Activated T-cell treated with anti-CD3 and anti-CD28 coated beads, Interleukin-2, amount 50 U/mL, for 24 hours (primary cell): ENCODE measurements around the gene RAB5B.
"Not testable (repeated sequence)": the region's sequence is repeated elsewhere in the genome, so short reads cannot be mapped to it uniquely, and the experiment has no call there.

Source experiments
- DNase-seq: peaks from one replicate; pipeline ENCODE4 v3.0.0-alpha.2; 2020
- H3K27ac Mint-ChIP-seq: 2 replicates; pipeline ENCODE4 v1.8.0; 2020; ENCODE audit warnings: mild to moderate bottlenecking, mixed read lengths
- H3K27me3 Mint-ChIP-seq: 2 replicates; pipeline ENCODE4 v1.8.0; 2020; ENCODE audit warnings: mixed read lengths
- H3K36me3 Mint-ChIP-seq: 2 replicates; pipeline ENCODE4 v1.8.0; 2020; ENCODE audit warnings: low read depth, mixed read lengths
- H3K4me1 Mint-ChIP-seq: 2 replicates; pipeline ENCODE4 v1.8.0; 2020; ENCODE audit warnings: low read depth, mixed read lengths
- H3K4me3 Mint-ChIP-seq: 2 replicates; pipeline ENCODE4 v1.8.0; 2020; ENCODE audit warnings: mild to moderate bottlenecking, moderate library complexity, mixed read lengths
- H3K9me3 Mint-ChIP-seq: 2 replicates; pipeline ENCODE4 v1.8.0; 2020; ENCODE audit warnings: mixed read lengths

RAB5B gene

GRCh38 chr12:55984861-55985260, 11.0 kb downstream of the RAB5B start:
- no peak for DNase-seq
- peaks cover 61% of the 10 kb centered on the region for H3K36me3 Mint-ChIP-seq
- no peak overlapping the region for H3K4me3 Mint-ChIP-seq
- no peaks in the 10 kb centered on the region for H3K27me3 Mint-ChIP-seq
- H3K27ac Mint-ChIP-seq: no peak overlapping the region
- H3K9me3 Mint-ChIP-seq: no peaks in the 10 kb centered on the region
- peaks cover 15% of the 10 kb centered on the region for H3K4me1 Mint-ChIP-seq

GRCh38 chr12:55985341-55985740, 11.5 kb downstream of the RAB5B start:
- Mint-ChIP-seq H3K4me3 (no peak overlapping the region), H3K4me1 (peaks cover 12% of the 10 kb centered on the region), H3K27ac (peak overlapping the region; percentile 14), H3K9me3 (no peaks in the 10 kb centered on the region), H3K36me3 (peaks cover 64% of the 10 kb centered on the region), H3K27me3 (no peaks in the 10 kb centered on the region)
- DNase-seq: no peak

GRCh38 chr12:55985976-55986375, 12.1 kb downstream of the RAB5B start:
- Mint-ChIP-seq H3K36me3 (peaks cover 64% of the 10 kb centered on the region), H3K27ac (peak overlapping the region; percentile 18), H3K4me1 (peaks cover 12% of the 10 kb centered on the region)
- H3K9me3 Mint-ChIP-seq, H3K27me3 Mint-ChIP-seq, H3K4me3 Mint-ChIP-seq: not testable (repeated sequence)
- DNase-seq: peak; percentile 9

GRCh38 chr12:55991110-55991509, 17.2 kb downstream of the RAB5B start:
- Mint-ChIP-seq H3K27ac (no peak overlapping the region), H3K36me3 (peaks cover 83% of the 10 kb centered on the region), H3K27me3 (no peaks in the 10 kb centered on the region), H3K4me3 (no peak overlapping the region), H3K4me1 (peaks cover 6% of the 10 kb centered on the region), H3K9me3 (no peaks in the 10 kb centered on the region)
- no peak for DNase-seq

- Mint-ChIP-seq H3K4me1 (peaks cover 16% of the 10 kb centered on the region), H3K9me3 (no peaks in the 10 kb centered on the region), H3K27me3 (peaks cover 13% of the 10 kb centered on the region), H3K27ac (peak overlapping the region; percentile 45), H3K4me3 (no peak overlapping the region), H3K36me3 (peaks cover 65% of the 10 kb centered on the region)
- DNase-seq: no peak
Measured at GRCh38 chr12:55993230-55993853, 19.5 kb downstream of the RAB5B start.

- H3K9me3 Mint-ChIP-seq: no peaks in the 10 kb centered on the region
- no peak overlapping the region for H3K4me3 Mint-ChIP-seq
- H3K27ac Mint-ChIP-seq: peak overlapping the region; percentile 29
- H3K27me3 Mint-ChIP-seq: peaks cover 13% of the 10 kb centered on the region
- peaks cover 22% of the 10 kb centered on the region for H3K4me1 Mint-ChIP-seq
- H3K36me3 Mint-ChIP-seq: peaks cover 48% of the 10 kb centered on the region
- DNase-seq: no peak
Measured at GRCh38 chr12:55995366-55995765, 21.5 kb downstream of the RAB5B start.

GRCh38 chr12:55996201-55996714, 22.4 kb downstream of the RAB5B start:
- DNase-seq: peak; percentile 52
- Mint-ChIP-seq H3K36me3 (peaks cover 39% of the 10 kb centered on the region), H3K27me3 (peaks cover 13% of the 10 kb centered on the region), H3K27ac (peak overlapping the region; percentile 66), H3K4me1 (peaks cover 22% of the 10 kb centered on the region), H3K9me3 (no peaks in the 10 kb centered on the region), H3K4me3 (peak overlapping the region; percentile 73)

GRCh38 chr12:55996715-55997534, 23.0 kb downstream of the RAB5B start, which contains the start of gene SUOX:
TSS of gene SUOX (plus strand) at chr12:55997276. CDS start at chr12:56002222, 4,946 bp downstream.
- Mint-ChIP-seq H3K4me3 (peak within 1 kb of the TSS; percentile 73), H3K9me3 (no peaks in the 10 kb centered on the region), H3K4me1 (peaks cover 22% of the 10 kb centered on the region), H3K27me3 (peaks cover 13% of the 10 kb centered on the region), H3K27ac (peak within 1 kb of the TSS; percentile 66), H3K36me3 (peaks cover 32% of the 10 kb centered on the region)
- peak; percentile 44 for DNase-seq

- DNase-seq: no peak
- no peaks in the 10 kb centered on the region for H3K9me3 Mint-ChIP-seq
- H3K36me3 Mint-ChIP-seq: peaks cover 27% of the 10 kb centered on the region
- peaks cover 22% of the 10 kb centered on the region for H3K4me1 Mint-ChIP-seq
- H3K27ac Mint-ChIP-seq: peak overlapping the region; percentile 57
- peak overlapping the region; percentile 73 for H3K4me3 Mint-ChIP-seq
- H3K27me3 Mint-ChIP-seq: peaks cover 13% of the 10 kb centered on the region
Measured at GRCh38 chr12:55997535-55997859, 23.6 kb downstream of the RAB5B start.

GRCh38 chr12:55999522-55999921, 25.6 kb downstream of the RAB5B start:
- not testable (repeated sequence) for H3K4me3 Mint-ChIP-seq, DNase-seq, H3K9me3 Mint-ChIP-seq, H3K36me3 Mint-ChIP-seq
- peaks cover 13% of the 10 kb centered on the region for H3K27me3 Mint-ChIP-seq
- peak overlapping the region; percentile 63 for H3K27ac Mint-ChIP-seq
- H3K4me1 Mint-ChIP-seq: peaks cover 22% of the 10 kb centered on the region

GRCh38 chr12:55999999-56000540, 26.2 kb downstream of the RAB5B start:
- H3K27ac Mint-ChIP-seq, H3K36me3 Mint-ChIP-seq, H3K9me3 Mint-ChIP-seq, H3K4me3 Mint-ChIP-seq, DNase-seq: not testable (repeated sequence)
- Mint-ChIP-seq H3K4me1 (peaks cover 22% of the 10 kb centered on the region), H3K27me3 (peaks cover 13% of the 10 kb centered on the region)

GRCh38 chr12:56001487-56002100, 27.7 kb downstream of the RAB5B start:
- Mint-ChIP-seq H3K27me3 (peaks cover 13% of the 10 kb centered on the region), H3K9me3 (no peaks in the 10 kb centered on the region), H3K4me3 (no peak overlapping the region), H3K36me3 (no peaks in the 10 kb centered on the region), H3K4me1 (peaks cover 17% of the 10 kb centered on the region), H3K27ac (no peak overlapping the region)
- no peak for DNase-seq

- not testable (repeated sequence) for H3K27me3 Mint-ChIP-seq, H3K36me3 Mint-ChIP-seq, H3K9me3 Mint-ChIP-seq, H3K27ac Mint-ChIP-seq, H3K4me3 Mint-ChIP-seq, DNase-seq
- H3K4me1 Mint-ChIP-seq: peaks cover 19% of the 10 kb centered on the region
Measured at GRCh38 chr12:56003376-56003775, 29.5 kb downstream of the RAB5B start.

- Mint-ChIP-seq H3K27me3 (no peaks in the 10 kb centered on the region), H3K36me3 (no peaks in the 10 kb centered on the region), H3K4me1 (peaks cover 23% of the 10 kb centered on the region), H3K4me3 (no peak overlapping the region), H3K9me3 (no peaks in the 10 kb centered on the region), H3K27ac (no peak overlapping the region)
- DNase-seq: no peak
Measured at GRCh38 chr12:56004211-56004610, 30.3 kb downstream of the RAB5B start.
